ENCODE measurements around the gene MFAP5.

Gene MFAP5, protein sequence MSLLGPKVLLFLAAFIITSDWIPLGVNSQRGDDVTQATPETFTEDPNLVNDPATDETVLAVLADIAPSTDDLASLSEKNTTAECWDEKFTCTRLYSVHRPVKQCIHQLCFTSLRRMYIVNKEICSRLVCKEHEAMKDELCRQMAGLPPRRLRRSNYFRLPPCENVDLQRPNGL

DNA sequence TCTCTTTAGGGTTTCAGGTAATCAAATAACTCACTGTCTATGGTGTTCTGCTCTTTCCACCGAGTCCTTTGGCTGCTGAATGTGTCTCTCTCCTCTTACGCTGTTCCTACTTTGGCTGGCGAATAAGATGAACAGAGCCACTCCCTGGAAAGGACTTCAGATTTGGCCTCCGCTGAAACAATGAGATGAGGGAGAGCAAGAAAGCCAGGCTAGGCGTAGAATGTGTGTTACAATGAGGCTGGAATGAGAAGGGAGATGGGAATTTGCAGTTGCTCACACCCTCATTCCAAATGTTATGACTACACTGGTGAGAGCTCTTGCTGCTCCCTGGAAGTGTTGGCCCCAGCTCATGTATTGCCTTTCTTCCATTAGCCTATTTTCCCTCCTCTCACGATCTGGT, at the start of gene MFAP5:
TSS of gene MFAP5 (minus strand) at position 234 of the 400 bp plus-strand sequence. CDS start 722 bp downstream, outside the sequence.
- DNase-seq: no peak

DNA sequence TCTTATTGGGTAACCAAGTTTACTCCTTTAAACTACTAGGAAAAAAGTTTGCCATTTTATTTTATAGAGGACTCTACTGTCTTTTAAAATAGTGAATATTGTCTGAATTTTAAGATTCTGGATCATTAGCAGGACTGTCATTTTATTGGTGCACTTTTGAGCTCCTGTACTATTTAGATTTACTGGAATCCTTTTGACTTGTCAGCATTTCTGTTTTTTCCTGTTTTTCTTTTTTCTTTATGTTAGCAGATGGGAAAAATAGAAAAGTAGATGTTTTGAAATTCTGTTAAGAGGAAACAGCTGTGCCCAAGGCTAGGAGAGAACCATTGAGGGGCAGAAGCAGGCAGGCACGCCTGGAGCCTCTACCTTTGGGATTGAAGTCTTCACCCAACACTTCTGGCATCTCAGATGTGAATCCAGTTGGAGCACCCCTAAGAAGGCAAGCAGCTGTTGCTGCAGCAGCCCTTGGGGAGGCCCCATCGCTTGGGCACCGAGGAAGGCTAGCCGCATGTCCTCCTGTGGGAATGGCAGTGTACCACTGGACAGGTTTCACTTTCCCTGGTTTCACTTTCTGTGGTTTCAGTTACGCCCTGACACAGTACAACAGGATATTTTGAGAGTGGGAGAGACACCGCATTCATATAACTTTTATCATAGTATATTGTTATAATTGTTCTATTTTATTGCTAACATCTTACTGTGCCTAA, 46.7 kb upstream of the MFAP5 start:
- DNase-seq: no peak

DNA sequence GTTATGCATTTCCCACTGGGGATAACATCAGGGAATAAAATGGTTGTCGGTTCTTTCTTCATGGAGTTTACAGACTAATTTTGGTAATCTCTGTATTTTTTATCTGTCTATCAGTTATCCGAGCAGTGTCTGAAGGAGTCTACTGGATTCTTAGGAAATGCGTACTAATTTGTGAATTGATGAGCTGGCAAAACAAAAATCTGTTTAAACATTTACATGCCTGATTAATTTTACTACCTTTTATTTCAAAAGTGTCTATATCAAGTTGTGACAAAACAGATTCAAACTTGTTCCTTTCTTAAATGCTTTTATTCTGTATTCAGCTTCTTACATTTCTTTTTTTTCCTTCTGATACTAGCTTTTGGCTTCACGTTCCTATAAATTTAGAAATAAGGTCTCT, 39.5 kb upstream of the MFAP5 start:
- DNase-seq: no peak

DNA sequence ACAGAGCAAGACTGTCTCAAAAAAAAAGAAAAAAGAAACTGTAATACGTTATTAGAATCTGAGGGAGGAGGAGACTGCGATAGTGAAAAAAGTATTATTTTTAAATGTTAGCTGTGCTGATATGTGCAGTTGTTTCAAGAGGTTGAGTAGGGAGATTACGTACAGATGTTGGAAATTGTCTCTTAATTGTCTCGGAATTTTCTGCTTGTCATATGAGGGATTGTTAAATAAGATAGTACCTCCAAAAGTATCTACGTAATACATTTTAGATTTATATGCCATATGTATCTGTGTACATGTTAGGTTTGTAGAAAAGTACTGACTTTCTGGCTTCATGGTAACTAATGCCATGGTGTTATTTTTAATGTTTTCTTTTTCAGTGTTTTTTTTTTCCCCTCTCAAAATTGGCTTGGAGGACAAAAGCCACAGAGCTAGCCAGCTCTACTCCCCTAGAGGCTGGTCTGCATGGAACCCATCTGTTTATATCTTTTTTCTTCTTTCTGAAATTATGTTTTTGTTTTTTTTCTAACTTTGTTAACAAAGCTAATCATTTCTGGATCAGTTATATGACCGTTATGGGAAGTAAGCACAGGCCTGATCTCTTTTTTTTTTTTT, 38.5 kb upstream of the MFAP5 start:
- DNase-seq: no peak

DNA sequence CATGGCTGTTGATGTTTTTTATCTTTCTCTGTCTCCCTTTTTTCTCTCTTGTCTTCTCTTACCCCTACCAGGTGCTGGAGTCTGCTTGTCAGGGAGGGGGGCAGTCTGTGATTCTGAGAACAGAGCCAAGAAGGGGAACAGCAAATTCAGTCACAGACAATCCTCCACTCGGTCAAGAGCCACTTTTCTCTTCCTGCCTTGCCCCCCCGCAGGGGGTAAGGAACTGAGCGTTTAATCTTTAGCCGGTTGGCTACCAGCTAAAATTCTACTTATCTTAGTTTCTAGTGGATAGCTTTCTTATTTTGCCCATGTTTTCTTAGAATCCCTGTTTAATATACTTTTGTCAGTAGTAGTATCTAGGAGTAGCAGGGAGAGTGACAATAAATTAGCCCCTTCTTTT, 37.1 kb upstream of the MFAP5 start:
- DNase-seq: no peak

DNA sequence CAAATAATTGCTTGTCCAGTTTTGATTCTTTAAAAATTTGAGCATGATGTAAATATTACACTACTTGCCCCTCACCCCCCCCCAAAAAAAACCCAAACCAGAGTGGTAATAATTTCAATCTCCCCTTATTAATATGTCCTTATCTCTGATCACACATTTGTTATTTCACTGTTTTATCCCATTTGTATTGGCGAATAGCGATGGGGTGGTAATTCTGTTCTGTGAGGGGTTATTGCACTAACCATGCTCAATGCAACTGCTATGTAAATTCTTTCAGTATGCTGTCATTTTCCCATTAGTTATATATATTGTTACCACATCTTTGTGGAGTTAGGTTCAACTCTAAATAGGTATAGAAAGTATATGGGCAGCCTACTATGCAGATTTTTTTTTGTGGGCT, 36.3 kb upstream of the MFAP5 start:
- DNase-seq: no peak

DNA sequence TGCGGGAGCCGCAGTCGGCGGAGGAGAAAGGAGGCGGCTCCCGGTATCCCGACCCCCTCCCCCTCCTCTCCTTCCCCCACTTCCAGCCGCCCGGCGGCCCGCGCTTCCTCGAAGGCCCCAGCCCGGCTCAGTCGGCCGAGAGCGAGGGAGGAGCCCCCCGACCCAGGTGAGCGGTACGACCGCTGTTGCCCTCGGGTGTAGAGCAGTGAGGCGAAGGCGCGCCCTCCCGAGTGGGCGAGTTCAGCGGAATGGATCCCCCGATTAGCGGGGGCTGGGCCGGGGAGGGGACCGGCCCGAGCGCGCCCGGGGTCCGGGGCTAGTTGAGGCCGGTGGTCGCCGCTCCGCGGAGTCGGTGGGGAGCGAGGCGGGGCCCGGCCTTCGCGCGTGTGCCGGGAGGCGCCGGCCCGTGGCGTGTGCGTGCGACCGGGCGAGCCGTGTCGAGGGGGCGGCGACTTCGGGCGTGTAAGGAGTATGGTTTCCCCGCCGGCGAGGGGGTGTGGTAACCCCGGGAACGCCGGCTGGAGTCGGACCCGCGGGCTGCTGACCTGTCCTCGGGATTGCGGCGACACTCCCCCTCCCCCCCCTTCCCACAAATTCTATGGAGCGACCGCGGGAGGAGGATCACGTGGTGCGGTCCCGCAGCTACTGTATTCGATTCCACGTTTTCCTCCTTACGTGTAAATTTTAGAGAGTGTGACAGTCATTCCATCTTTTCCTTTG, 35.7 kb upstream of the MFAP5 start:
- peak; percentile 56 for DNase-seq

DNA sequence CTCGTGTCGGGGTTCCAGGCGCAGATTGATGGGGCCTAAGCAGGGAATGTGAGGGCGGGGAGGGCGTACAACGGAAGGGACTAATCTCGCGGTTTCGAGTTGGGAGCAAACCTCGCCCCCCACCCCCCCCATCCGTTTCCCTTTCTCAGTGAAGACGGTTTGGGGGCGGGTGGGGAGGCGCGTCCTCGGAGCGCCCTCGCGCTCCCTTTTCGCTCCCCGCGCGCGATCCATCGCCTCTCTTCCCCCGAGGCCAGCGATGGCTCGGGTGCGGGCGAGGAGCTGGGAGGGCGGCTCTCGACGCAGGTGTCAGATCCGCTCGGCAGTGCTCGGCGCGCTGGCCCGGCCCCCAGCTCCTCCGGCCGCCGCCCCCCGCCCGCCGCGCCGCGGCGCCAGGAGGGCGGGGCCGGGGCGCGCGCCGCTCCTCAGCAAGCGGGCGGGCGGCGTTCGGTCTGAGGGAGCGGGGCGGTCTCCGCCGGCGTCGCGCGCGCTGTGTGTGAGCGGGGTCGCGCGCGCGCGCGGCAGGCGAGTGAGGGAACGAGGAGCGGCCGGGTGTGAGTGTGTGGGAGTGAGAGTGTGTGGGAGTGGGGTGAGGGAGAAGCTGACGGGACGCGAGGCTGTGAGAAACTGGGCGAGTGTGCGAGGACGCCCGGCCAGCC, 35.0 kb upstream of the MFAP5 start, which contains the start of gene RIMKLB:
TSS of gene RIMKLB (plus strand) at position 516 of the 656 bp plus-strand sequence. CDS start 15,876 bp downstream, outside the sequence.
- DNase-seq: peak; percentile 81

DNA sequence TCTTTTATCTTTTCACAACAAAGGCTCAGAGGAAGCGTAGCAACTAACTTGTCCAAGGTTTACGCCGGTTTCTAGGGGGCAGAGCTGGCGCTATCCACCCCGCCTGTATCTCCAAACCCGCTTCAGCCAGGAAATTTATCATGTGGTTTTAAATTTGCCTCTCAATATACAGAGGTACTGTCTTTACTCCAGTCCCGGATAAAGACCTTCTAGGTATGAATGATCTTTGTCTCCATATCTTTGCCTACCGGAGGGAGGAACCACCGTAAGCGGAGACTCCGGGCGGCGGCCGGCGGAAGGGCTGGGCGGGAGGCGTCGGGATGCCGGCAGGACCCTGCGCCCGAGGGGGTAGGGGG, 34.5 kb upstream of the MFAP5 start:
- DNase-seq: no peak

DNA sequence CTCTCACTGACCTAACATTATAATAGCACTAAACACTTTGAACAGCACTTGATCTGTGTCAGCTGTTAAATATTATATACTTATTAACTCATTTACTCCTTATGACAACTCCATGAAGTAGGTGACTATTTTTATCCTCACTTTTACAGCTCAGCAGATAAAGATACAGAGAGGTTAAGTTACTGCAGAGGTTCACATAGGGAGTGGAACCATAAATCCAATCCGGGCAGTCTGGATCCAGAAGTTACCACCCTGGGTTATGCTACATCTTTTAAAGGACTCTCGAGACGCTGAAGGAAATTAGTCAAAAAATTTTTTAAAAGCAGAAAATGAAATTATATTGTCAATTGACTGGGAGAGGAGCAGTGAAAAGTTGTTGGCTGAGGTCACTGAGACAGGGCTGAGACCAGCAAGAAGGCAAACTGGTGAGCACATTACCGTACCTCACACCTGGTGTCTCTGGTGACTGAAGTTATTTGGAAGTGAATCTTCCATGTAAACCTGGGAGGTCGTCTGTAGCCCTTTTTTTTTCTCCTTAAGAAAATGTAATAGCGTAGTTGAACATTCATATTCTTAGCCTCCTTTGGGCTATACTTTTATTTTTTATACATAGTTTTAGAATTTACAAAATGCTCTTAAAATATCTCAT, 33.9 kb upstream of the MFAP5 start:
- DNase-seq: no peak

DNA sequence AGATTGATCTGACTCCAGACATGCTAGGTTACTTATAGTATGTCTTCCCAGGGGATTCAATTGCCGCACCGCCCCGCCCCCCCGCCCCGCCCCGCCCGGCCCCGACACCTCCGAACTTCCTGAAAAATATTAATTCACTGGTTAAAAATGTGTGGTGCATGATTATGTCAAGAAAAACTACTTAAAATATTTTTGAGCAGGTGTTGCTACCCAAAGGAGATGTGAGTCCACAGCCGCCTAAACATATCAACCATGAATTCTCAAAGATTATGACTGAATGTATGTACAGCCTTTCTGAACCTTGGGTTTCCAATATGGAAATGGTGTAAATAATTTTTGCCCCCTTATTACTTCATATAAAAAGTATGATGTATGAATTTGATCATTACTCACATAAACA, 32.5 kb upstream of the MFAP5 start:
- no peak for DNase-seq

DNA sequence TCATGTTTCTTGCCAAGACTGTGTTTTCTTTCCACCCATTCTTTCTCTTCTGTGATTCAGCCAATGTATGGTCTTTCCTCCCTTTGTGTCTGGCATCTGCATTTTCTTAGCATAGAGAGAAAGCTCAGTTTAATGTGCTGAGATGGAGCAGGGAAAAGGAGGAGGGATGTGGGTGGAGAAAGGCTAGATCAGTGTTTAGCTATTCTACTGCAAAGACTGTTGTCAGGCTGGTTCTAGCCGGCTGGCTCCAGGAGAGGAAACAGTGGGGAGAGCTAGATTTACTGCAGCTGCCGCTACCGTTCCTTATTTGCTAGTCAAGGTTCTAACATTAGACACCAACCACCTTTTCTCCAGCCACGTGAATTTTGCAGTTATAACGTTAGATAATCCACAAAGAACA, 29.9 kb upstream of the MFAP5 start:
- DNase-seq: no peak

DNA sequence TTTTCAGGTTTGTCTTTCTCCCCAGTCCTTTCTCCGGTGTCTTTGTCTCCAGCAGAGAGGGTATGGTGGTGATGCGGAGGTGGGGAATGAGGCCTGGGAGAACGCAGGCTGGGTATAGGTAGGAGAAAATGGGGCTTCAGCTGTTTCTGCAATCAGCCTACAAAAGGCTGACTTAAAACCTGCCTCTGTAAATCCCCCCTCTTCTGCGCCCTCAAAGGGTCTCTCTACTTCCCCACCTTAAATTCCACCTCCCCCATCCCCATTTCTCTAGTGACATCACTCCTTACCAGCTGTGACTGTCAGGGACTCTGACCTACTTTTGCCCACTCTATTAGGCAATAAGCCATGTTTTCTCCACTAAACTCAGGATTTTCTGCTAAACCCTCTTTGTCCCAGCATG, 27.1 kb upstream of the MFAP5 start:
- no peak for DNase-seq

DNA sequence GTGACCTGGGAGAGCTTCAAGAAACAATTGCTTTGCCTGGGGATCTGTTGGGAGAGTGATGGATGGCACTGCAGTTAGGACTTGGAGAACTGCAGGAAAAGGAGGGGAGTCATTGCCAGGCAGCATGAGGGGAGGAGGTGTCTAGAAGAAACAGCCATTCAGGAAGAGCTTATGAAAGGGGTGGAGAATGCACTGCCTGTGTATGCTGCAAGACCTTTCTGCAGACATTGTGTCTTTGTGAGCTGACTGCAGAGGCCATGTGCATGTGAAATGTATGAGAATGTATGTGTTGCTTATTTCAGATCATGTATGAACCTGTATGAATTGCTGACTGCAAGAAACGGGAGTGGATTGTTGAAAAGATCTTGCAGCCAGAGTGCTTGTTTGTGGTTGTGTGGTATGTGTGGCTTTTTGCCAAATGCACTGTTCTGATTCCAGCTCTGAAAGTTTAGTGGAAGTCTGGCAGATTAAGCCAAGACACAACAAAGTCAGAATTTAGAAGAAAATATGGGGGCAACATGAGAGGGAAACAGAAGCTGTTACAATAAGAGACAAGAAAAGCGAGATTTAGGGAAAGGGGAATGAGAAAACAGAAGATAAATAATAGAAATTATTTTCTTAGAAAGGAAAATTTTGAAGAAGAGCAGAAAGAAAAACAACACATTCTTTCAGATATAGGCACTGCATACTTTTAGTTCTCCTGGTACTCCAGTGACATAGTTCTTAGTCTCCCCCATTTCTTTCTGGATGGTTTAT, 25.4 kb upstream of the MFAP5 start:
- DNase-seq: no peak

DNA sequence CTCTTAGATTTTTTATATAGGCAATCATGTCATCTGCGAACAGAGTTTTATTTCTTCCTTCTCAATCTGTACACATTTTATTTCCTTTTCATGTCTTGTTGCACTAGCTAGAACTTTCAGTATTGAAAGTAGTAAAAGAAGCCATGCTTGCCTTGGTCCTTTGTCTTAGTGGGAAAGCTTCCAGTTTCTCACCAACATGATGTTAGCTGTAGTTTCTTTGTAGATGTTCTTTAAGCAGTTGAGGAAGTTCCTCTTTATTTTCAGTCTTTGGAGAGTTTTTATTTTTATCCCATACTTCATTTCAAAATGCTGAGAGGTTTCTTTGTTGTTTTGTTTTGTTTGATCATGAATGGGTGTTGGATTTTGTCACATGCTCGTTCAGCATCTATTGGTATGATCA, 22.4 kb upstream of the MFAP5 start:
- no peak for DNase-seq

DNA sequence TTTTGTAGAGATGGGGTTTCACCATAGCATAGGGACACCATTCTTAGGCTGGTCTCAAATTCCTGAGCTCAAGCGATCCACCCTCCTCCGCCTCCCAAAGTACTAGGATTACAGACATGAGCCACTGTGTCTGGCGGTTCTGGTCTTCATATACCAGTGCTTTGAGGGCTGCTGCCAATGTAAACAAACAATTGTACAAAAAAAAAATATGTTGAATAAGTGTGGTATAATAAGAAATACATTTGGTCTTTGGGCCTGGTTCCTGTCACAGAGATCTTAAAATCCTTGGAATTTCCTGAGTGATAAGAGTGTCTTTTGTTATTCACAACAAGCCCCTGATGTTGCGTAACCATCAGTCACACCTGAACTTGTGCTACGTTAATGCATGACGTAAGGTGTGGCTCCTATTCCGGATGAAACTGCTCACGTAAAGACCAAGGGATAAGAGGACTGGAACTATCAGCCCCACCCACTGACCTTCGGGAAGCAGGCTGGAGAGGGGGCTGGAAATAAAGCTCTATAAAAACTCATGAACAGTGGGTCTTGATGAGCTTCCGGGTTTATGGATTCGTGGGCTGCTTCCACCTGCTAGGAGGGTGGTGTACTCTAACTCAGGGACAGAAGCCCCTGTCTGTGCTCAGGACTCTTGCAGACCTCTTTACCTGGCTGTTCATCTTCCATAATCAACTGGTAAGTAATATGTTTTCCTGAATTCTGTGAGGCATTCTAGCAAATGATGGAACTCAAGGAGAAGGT, 18.7 kb upstream of the MFAP5 start:
- DNase-seq: no peak

DNA sequence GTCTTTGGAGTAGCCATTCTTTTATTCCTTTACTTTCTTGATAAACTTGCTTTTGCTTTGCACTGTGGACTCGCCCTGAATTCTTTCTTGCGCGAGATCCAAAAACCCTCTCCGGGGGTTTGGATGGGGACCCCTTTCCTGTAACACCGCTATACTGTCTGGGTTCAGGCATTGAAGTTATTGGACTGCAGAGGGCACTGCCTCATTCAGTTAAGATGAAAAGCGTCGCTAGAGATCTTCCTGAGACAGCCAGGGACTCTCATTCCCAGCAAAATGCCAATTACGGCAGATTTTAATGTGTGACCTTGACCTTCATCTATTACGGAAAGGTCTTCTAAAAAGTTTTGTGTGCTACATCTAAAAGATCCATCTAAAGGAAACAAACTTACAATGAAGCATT, 17.9 kb upstream of the MFAP5 start:
- no peak for DNase-seq

DNA sequence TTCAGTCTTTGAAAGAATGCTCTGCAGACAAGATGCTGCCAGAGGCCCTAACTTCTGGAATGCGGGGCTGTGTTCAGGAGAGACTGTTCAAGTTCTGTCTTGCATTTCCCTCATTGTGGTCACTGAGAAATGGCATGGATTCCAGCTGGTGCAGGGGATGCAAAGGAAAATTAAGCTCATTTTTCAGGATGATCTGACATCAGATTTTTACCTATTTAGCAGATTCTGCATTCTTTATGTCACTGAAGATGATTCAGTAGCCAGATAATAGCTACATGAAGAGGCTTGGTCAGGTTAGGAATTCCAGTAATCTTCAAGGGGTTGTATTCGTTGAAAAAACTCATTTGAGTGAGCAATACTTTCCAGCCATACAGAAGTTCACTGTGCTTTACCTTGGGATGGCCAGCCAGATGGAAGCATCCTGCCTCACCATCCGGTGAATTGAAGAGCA, 16.1 kb upstream of the MFAP5 start:
- no peak for DNase-seq

DNA sequence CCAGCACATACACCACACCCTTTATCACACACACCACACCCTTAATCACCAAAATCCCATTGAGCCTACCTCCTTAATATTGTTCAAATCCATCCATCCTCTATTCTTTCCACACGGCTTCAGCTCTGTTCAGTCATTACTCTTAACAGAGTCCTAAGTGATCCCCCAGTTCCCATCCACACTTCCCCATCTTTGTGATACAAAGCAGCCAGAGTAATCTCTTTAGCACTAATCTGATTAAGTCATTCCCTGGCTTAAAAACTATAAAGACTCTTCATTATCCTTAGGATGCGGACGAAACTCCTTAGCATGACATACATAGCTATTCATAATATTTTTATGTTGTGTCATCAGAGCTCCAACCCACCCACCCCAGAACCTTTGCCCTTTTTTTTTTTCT, 14.7 kb upstream of the MFAP5 start:
- DNase-seq: no peak

DNA sequence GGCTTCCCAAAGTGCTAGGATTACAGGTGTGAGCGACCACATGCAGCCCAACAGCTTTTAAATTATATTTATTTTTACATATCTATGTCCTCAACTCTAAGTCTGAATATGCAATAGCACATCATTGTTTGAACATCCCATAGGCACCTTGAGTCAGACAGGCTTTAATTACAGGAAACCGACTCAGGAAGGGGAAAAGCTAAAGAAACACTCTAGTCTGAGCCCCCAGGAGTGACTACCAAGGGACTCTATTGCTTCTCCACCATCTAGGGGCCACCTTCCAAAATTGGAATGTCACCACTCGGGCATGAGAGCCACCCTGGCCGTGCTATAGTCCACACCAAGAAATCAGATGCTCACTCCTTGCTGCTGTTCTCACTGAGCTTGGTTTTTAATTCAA, 14.0 kb upstream of the MFAP5 start:
- no peak for DNase-seq

DNA sequence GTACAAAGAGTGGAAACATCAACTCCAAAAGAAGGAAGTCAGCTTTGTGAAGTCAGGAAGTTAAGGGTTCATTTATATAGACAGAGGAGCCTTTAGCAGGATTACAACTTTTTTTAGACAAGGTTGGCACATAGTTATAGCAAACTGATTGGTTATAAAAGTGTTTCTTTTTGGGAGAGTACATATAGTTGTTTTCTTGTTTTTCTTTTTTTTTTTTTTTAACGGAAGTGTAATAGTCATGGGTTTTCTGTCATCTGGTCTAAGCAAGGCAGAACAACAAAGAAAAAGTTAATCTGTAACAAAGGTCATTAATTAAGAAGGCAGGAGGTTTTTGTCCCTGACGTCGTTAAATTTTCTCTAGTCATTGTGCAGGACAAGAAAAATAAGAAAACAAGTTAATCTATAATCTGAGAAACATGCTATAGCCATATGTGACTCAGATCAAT, 13.0 kb upstream of the MFAP5 start:
- DNase-seq: no peak

Data from stimulated activated CD4-positive, alpha-beta T cell treated with anti-CD3 and anti-CD28 coated beads, Interleukin-4, amount 100 ng/mL, for 1 hour (primary cell).